HPDE6-E6E7 (cell line): ENCODE measurements around the gene PRR20A.
"Not testable (repeated sequence)": the region's sequence is repeated elsewhere in the genome, so short reads cannot be mapped to it uniquely, and the experiment has no call there.

Experiments
- DNase-seq: peaks from one replicate; pipeline ENCODE4 v3.0.0; 2011; ENCODE audit warnings: missing footprints; ENCODE audit errors: extremely low spot score

Gene PRR20A

GRCh38 chr13:57140235-57140968 is at the start of gene PRR20A:
Gene PRR20A (plus strand): TSS chr13:57140918. CDS start chr13:57141305, 387 bp downstream.
- not testable (repeated sequence) for DNase-seq

DNA sequence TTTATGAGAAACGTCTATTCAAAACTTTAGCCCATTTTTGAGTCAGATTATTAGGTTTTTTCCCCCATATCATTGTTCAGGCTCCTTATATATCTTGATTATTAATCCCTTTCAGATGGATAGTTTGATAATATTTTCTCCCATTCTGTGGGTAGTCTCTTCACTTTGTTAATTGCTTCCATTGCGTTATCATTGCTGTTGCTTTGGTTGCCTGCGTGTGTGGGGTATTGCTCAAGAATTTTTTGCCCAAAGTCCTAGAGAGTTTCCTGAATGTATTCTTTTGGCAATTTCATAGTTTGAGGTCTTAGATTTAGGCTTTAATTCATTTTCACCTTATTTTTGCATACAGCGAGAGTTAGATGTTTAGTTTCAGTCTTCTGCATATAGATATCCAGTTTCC is 25.8 kb upstream of the PRR20A start:
- no peak for DNase-seq

GRCh38 chr13:57123681-57124080 is 17.0 kb upstream of the PRR20A start:
- DNase-seq: no peak

DNA sequence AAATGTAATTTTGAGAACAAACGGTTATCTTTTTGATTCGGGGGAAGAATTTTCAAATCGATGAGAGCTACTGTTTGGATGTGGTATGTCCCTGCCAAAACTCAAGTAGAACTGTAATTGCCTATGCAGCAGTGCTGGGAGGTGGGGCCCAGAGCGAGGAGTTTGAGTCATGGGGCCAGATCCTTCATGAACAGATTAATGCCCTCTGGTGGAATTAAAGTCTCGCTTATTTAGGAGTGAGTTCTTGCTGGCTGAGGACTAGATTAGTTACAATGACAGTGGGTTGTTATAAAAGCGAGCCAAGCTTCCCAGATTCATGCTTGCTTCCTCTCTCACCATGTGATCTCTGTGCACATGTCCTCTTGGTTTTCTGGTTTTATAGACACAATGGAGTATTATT is 11.8 kb upstream of the PRR20A start:
- no peak for DNase-seq

DNA sequence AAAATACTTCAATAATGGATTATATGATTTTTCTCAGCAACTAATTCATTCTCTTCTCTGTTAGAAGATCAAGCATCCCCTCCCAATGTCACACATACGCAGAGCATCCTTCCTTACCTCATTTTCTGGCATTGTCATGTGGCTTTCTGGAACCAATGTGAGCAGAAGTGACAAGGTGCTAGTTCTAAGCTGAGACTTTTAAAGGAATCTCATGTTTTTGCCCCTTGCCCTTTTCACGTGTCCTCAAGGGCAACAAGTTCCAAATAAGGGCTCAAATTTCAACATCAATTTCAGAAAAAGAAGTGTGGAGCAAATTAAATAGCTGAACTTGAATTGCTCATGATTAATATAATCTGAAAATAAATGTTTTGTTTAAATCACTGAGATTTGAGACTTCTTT is 4.6 kb upstream of the PRR20A start:
- DNase-seq: no peak

- no peak for DNase-seq
Measured at GRCh38 chr13:57137585-57137984, 3.1 kb upstream of the PRR20A start.

DNA sequence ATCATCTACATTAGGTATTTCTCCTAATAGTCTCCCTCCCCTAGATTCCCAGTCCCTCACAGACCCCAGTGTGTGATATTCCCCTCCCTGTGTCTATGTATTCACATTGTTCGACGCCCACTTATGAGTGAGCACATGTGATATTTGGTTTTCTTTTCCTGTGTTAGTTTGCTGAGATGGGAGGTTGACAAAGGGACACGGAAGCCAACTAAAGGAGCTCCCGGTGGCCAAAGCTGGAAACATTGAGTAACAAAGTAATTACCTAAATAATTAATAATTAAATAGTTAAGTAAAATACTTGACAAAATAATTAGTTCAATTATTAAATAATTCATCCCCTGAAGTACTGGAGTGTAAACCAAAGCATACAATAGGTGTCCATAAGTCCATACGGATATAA is 1.7 kb upstream of the PRR20A start:
- DNase-seq: peak; percentile 3

DNA sequence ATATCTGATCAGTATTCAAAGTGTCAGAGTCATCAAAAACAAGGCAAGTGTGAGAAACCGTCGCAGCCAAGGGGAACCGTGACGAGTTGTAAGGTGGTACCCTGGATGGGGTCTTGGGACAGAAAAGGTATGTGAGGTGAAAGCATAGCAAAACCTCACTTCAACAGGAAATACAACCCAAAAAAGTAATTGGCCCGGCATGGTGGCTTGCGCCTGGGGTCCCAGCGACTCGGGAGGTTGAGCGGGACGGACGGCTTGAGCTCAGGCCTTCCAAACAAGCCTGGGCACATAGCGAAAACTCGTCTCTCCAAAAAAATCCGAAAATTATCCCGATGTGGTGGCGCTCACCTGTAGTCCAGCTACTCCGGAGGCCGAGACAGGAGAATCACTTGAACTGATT is 937 bp upstream of the PRR20A start:
- not testable (repeated sequence) for DNase-seq

- not testable (repeated sequence) for DNase-seq
Measured at GRCh38 chr13:57147188-57147587, 6.5 kb downstream of the PRR20A start, which contains the start of gene PRR20B. Gene PRR20B (plus strand): TSS chr13:57147488. CDS start chr13:57147875, 387 bp downstream.

- not testable (repeated sequence) for DNase-seq
Measured at GRCh38 chr13:57148106-57148505, 7.4 kb downstream of the PRR20A start.

DNA sequence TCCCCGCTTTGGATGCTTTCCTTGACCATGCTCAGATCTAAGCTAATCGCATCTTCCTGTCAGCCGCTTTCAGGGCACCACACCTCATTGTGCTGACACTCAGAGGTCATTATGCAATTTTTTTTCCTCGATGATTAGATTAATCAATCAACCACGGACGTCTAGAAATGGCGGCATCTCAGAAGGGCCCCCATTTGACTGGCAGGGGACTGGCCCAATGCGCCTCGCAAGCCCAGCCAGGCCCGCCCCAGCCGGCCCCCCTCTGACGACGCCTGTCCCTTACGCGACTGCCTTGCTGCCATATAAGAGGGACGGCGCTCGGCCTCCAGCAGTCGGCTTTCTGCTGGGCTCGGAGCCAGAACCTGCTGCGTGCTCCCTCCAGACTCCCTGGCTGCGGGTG is 13.0 kb downstream of the PRR20A start, which contains the start of gene PRR20C:
Gene PRR20C, plus strand, starts transcription at position 301 of the 400 bp plus-strand sequence. CDS start 387 bp downstream, outside the sequence.
- not testable (repeated sequence) for DNase-seq

- not testable (repeated sequence) for DNase-seq
Measured at GRCh38 chr13:57160332-57160731, 19.6 kb downstream of the PRR20A start, which contains the start of gene PRR20D. Gene PRR20D (plus strand): TSS chr13:57160632. CDS start chr13:57161019, 387 bp downstream.

- not testable (repeated sequence) for DNase-seq
Measured at GRCh38 chr13:57166897-57167296, 26.2 kb downstream of the PRR20A start, which contains the start of gene PRR20E. Gene PRR20E (plus strand): TSS chr13:57167197. CDS start chr13:57167584, 387 bp downstream.

- no peak for DNase-seq
Measured at GRCh38 chr13:57191667-57192066, 50.9 kb downstream of the PRR20A start.
